NCI-H2196 treated with DMSO at 0.1 percent for 48 hours (cell line): ENCODE measurements around the gene ANKRD27.
"Not testable (repeated sequence)": the region's sequence is repeated elsewhere in the genome, so short reads cannot be mapped to it uniquely, and the experiment has no call there.

Experiments
- DNase-seq: peaks from one replicate; lab custom pipeline; 2025; ENCODE audit not compliant: unreplicated experiment; lab: John Stamatoyannopoulos, UW

ANKRD27 gene

DNA sequence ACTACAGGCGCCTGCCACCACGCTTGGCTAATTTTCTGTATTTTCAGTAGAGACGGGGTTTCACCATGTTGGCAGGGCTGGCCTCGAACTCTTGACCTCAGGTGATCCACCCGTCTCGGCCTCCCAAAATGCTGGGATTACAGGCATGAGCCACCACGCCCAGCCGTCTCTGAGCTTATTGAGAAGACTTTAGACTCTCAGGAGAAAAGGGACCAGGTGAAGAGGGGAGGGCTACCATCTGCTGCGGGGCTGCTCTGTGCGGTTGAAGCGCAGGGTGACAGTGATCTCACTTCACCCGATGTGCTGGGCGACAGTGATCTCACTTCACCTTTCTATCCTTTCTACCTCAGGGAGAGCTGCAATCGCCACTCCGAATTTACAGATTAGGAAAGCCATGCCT lies 68.7 kb downstream of the ANKRD27 start:
- DNase-seq: no peak

- DNase-seq: no peak
These were observed 69.4 kb downstream of the ANKRD27 start for GRCh38 chr19:32605544-32605943.

DNA sequence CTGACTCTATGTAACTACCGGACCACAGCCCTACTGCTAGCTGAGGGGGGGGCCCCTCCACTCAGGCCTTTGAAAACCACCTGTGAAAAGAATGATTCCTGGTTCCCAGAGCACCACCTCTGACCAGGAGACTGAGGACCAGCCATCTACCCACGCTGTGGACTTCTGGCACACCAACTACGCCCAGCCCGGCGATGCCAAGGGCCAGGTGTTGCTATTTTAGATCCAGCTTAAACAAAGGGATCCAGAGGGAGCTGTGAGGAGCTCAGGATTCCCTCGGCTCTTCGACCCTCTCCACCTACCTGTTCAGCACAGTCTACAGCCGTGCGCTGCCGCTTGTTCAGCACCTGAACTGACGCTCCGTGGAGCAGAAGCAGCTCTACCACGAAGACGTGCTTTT lies 71.0 kb downstream of the ANKRD27 start:
- DNase-seq: no peak

DNA sequence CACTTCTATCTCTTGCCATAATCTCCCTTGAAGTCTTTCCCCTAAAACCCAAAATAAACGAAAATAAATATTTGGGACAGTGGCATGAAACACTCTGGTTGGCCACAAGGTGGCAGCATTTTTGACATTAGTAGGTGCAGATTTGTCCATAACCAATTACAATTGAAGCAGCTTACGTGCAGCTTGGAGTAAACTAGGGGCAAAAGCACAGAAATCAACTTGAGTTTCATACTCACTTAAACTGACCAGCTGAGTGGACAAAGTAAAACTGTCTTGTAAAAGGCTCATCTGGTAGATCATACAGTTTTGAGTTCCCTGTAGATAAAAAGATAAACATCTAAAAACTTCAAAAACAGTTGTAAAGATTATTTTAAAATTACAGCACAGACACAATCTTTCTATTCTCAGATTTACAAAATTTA lies 75.2 kb downstream of the ANKRD27 start:
- peak; percentile 28 for DNase-seq

- no peak for DNase-seq
These were observed 75.7 kb downstream of the ANKRD27 start for GRCh38 chr19:32599258-32599657.

DNA sequence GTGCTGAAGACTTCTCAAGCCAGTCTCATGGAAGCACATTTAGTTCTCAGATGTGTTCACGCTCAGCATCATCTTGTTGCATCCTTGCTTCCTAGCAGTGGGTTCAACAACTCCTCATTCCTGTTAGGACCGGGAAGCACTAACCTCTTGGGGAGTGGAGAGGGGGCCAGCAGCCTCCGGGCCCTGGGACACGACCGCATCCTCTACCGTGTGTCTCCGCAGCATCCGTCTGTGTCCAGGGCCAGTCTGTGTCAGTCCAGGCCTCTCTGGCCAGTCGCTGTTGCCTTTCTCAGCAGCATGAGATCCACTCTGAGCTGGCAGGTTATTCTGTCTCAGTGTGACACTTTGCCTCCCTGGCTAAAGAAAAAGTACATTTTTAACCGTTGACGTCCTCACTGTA lies 77.0 kb downstream of the ANKRD27 start:
- no peak for DNase-seq

GRCh38 chr19:32595491-32595890 lies 79.5 kb downstream of the ANKRD27 start:
- DNase-seq: no peak

GRCh38 chr19:32594021-32594420 lies 81.0 kb downstream of the ANKRD27 start:
- DNase-seq: no peak

DNA sequence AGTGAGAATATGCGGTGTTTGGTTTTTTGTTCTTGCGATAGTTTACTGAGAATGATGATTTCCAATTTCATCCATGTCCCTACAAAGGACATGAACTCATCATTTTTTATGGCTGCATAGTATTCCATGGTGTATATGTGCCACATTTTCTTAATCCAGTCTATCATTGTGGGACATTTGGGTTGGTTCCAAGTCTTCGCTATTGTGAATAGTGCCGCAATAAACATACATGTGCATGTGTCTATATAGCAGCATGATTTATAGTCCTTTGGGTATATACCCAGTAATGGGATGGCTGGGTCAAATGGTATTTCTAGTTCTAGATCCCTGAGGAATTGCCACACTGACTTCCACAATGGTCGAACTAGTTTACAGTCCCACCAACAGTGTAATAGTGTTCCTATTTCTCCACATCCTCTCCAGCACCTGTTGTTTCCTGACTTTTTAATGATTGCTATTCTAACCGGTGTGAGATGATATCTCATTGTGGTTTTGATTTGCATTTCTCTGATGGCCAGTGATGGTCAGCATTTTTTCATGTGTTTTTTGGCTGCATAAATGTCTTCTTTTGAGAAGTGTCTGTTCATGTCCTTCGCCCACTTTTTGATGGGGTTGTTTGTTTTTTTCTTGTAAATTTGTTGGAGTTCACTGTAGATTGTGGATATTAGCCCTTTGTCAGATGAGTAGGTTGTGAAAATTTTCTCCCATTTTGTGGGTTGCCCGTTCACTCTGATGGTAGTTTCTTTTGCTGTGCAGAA lies 87.1 kb downstream of the ANKRD27 start:
- not testable (repeated sequence) for DNase-seq

DNA sequence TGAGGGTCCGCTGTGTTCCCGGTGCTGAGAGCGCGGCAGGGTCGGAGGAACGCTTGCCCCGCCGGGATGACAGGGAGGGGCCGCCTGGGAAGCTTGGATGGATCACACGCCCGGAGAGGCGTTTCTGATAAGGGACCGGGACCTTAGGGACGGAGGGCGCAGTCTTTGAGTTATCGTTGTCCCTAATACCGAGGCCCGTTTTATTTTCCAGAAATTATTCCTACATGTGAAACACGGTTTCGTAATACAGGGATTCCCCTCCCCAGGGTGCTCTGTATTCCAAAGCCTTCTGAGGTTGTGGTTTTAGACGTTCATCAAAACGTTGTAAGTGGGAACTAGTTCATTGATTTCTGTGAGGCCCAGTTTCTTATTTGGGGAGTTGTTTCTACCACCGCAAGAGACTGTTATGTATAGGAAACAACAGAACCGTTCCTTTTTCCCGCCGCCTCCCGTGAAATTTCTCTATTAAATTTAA lies 93.2 kb downstream of the ANKRD27 start:
- no peak for DNase-seq

DNA sequence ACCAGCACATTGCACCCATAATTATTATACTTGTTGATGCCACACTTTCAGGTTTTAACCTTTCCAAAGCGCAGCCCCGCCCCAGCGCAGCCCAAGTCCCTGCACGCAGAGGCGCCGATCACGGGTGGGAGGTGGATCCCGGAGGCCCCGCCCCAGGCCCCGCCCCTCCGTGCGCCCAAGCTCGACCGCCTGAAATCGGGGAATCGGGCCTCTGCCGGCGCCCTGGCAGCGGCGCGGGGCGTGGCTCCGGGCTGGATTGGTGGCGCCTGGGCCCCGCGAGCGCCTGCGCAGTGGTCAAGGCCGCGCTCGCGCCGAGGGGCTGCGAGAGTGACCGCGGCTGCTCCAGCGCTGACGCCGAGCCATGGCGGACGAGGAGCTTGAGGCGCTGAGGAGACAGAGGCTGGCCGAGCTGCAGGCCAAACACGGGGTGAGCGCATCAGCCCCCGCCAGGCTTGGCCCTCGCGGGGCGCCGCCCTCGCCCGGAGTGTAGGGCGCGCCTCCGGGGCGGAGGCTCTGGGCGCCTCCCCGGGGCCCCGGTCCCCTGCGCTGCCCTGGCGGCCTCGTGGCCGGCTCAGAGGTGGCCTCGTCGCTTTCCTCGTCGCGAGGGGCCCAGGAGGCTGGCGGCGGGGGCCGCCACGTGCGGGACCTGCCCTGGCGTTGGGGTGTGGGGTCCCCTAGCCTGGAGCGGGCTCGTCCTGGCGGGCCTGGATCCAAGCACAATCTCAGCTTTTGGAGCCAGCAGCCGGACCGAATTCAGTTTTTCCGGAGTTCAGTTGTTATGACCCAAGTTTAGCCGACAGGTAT lies 93.9 kb downstream of the ANKRD27 start, which contains the start of gene PDCD5:
Gene PDCD5 (plus strand): TSS at position 290 of the 804 bp plus-strand sequence. CDS start 72 bp downstream, at position 362.
- DNase-seq: peak; percentile 86

- DNase-seq: no peak
These were observed 94.6 kb downstream of the ANKRD27 start for GRCh38 chr19:32580353-32580900.

GRCh38 chr19:32576790-32577189 lies 98.2 kb downstream of the ANKRD27 start:
- DNase-seq: no peak

- DNase-seq: no peak
These were observed 101.5 kb downstream of the ANKRD27 start for GRCh38 chr19:32573492-32573794.

- not testable (repeated sequence) for DNase-seq
These were observed 102.1 kb downstream of the ANKRD27 start for GRCh38 chr19:32572700-32573491.

- not testable (repeated sequence) for DNase-seq
These were observed 103.4 kb downstream of the ANKRD27 start for GRCh38 chr19:32571471-32572075.

GRCh38 chr19:32570081-32570785 lies 104.7 kb downstream of the ANKRD27 start:
- peak; percentile 8 for DNase-seq

DNA sequence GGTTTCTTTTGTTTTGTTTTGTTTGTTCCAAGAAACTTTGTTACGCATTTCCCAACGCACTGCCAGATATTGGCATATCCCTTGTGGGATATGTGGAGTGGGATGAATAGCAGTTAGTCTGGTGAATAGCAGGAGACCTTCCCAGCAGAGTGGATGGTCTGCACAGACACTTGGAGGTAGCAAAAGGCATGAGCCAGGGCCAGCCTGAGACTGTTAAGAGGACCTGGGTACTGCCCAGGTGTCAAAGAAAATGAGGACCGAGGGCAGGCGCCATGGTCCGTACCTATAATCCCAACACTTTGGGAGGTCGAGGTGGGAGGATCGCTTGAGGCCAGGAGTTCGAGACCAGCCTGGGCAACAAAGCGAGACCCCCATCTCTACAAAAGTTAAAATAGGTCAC lies 107.5 kb downstream of the ANKRD27 start:
- no peak for DNase-seq

DNA sequence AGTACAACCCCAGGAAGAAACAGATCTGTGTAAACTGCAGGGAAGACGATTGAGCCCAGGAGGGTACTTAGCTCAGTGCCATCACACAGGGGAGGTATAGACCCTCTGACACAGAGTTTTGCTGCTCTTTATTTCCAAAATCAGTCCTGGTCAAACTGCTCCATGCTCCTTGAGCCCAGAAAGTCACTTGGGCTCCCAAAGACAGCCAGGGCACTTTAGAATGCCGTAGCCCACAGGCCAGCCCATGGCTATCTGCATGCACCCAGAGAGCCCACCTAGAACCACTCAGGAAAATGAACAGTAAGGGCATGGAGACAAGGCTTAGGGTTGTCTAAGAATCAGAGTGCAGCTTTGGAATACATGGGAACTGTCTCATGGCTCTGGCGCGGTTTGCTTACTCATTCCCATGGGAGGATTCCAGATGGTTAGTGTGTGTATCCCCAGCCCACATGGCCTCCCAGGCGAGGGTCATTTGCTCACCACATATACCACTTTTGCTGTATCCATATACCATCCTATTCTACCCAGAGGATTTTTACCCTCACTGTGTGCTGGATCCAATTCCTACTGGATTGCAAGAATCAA lies 108.6 kb downstream of the ANKRD27 start:
- DNase-seq: no peak

- DNase-seq: no peak
These were observed 111.2 kb downstream of the ANKRD27 start for GRCh38 chr19:32563761-32564160.
